Neuron (in vitro differentiated cells): Measurements from ENCODE around the gene RAB40C.

Experiments used
- H2AFZ ChIP-seq: one replicate; pipeline ENCODE4 v1.6.1; 2013; ENCODE audit warnings: low read depth, mild to moderate bottlenecking, inconsistent platforms, low read length, moderate library complexity
- H3K27me3 ChIP-seq: one replicate; pipeline ENCODE4 v1.6.1; 2013; ENCODE audit warnings: low read length; ENCODE audit not compliant: insufficient read depth
- H3K36me3 ChIP-seq: one replicate; pipeline ENCODE4 v1.6.1; 2013; ENCODE audit warnings: low read length; ENCODE audit not compliant: insufficient read depth
- H3K4me1 ChIP-seq: one replicate; pipeline ENCODE4 v1.6.1; 2013; ENCODE audit warnings: low read length; ENCODE audit not compliant: insufficient read depth
- H3K4me3 ChIP-seq: 2 replicates; pipeline ENCODE4 v1.5.1; 2013; ENCODE audit warnings: mild to moderate bottlenecking, low read length, moderate library complexity
- H3K9me3 ChIP-seq: one replicate; pipeline ENCODE4 v1.6.1; 2013; ENCODE audit warnings: low read length

The RAB40C gene

GRCh38 chr16:609316-609715 lies 19.4 kb downstream of the RAB40C start:
- Histone ChIP-seq H2AFZ (no peak overlapping the region), H3K36me3 (peaks cover 5% of the 10 kb centered on the region), H3K27me3 (no peaks in the 10 kb centered on the region), H3K4me3 (no peak overlapping the region), H3K4me1 (no peaks in the 10 kb centered on the region), H3K9me3 (peaks cover 28% of the 10 kb centered on the region)

GRCh38 chr16:609984-610383 lies 20.1 kb downstream of the RAB40C start:
- Histone ChIP-seq H3K27me3 (no peaks in the 10 kb centered on the region), H3K4me1 (no peaks in the 10 kb centered on the region), H3K36me3 (peaks cover 5% of the 10 kb centered on the region), H3K4me3 (no peak overlapping the region), H2AFZ (no peak overlapping the region), H3K9me3 (peaks cover 31% of the 10 kb centered on the region)

GRCh38 chr16:610513-611381 lies 20.9 kb downstream of the RAB40C start:
- peaks cover 5% of the 10 kb centered on the region for H3K36me3 ChIP-seq
- H3K27me3 ChIP-seq, result no peaks in the 10 kb centered on the region
- H3K4me3 ChIP-seq, result no peak overlapping the region
- H3K9me3 ChIP-seq, result peaks cover 24% of the 10 kb centered on the region
- H2AFZ ChIP-seq, result no peak overlapping the region
- no peaks in the 10 kb centered on the region for H3K4me1 ChIP-seq

GRCh38 chr16:615122-615521 lies 25.3 kb downstream of the RAB40C start:
- Histone ChIP-seq H3K9me3 (peaks cover 15% of the 10 kb centered on the region), H3K4me1 (no peaks in the 10 kb centered on the region), H3K4me3 (no peak overlapping the region)

GRCh38 chr16:616733-617586 lies 27.1 kb downstream of the RAB40C start:
- Histone ChIP-seq H3K4me1 (no peaks in the 10 kb centered on the region), H3K9me3 (peaks cover 12% of the 10 kb centered on the region), H2AFZ (no peak overlapping the region), H3K27me3 (no peaks in the 10 kb centered on the region), H3K36me3 (peaks cover 5% of the 10 kb centered on the region), H3K4me3 (no peak overlapping the region)

More at GRCh38 chr16:615122-615521, 25.3 kb downstream of the RAB40C start:
- Histone ChIP-seq H3K27me3 (no peaks in the 10 kb centered on the region), H3K36me3 (peaks cover 5% of the 10 kb centered on the region), H2AFZ (no peak overlapping the region)

- H3K9me3 ChIP-seq, result peaks cover 12% of the 10 kb centered on the region
- no peaks in the 10 kb centered on the region for H3K4me1 ChIP-seq
- H3K36me3 ChIP-seq, result peaks cover 5% of the 10 kb centered on the region
These were observed 28.0 kb downstream of the RAB40C start for GRCh38 chr16:617855-618254.

GRCh38 chr16:619476-620100 lies 29.7 kb downstream of the RAB40C start:
- Histone ChIP-seq H3K36me3 (no peaks in the 10 kb centered on the region), H2AFZ (no peak overlapping the region), H3K9me3 (peaks cover 2% of the 10 kb centered on the region), H3K4me1 (no peaks in the 10 kb centered on the region), H3K27me3 (no peaks in the 10 kb centered on the region), H3K4me3 (no peak overlapping the region)

More at GRCh38 chr16:617855-618254, 28.0 kb downstream of the RAB40C start:
- no peak overlapping the region for H3K4me3 ChIP-seq
- no peak overlapping the region for H2AFZ ChIP-seq
- no peaks in the 10 kb centered on the region for H3K27me3 ChIP-seq

- Histone ChIP-seq H3K9me3 (no peaks in the 10 kb centered on the region), H3K4me1 (no peaks in the 10 kb centered on the region), H3K4me3 (no peak overlapping the region), H2AFZ (no peak overlapping the region), H3K36me3 (peaks cover 5% of the 10 kb centered on the region), H3K27me3 (no peaks in the 10 kb centered on the region)
These were observed 31.0 kb downstream of the RAB40C start for GRCh38 chr16:620700-621525.

GRCh38 chr16:621526-622105 lies 31.8 kb downstream of the RAB40C start:
- H3K4me3 ChIP-seq, result no peak overlapping the region
- no peaks in the 10 kb centered on the region for H3K4me1 ChIP-seq
- H3K27me3 ChIP-seq, result no peaks in the 10 kb centered on the region
- no peak overlapping the region for H2AFZ ChIP-seq
- H3K36me3 ChIP-seq, result peaks cover 11% of the 10 kb centered on the region
- no peaks in the 10 kb centered on the region for H3K9me3 ChIP-seq

GRCh38 chr16:622920-623280 lies 33.0 kb downstream of the RAB40C start:
- Histone ChIP-seq H3K4me1 (no peaks in the 10 kb centered on the region), H3K9me3 (no peaks in the 10 kb centered on the region), H3K27me3 (no peaks in the 10 kb centered on the region), H2AFZ (no peak overlapping the region), H3K36me3 (peaks cover 17% of the 10 kb centered on the region), H3K4me3 (no peak overlapping the region)

- H3K36me3 ChIP-seq, result peaks cover 23% of the 10 kb centered on the region
- H3K27me3 ChIP-seq, result no peaks in the 10 kb centered on the region
- H3K9me3 ChIP-seq, result no peaks in the 10 kb centered on the region
- H3K4me3 ChIP-seq, result no peak overlapping the region
- peaks cover 15% of the 10 kb centered on the region for H3K4me1 ChIP-seq
- no peak overlapping the region for H2AFZ ChIP-seq
These were observed 34.7 kb downstream of the RAB40C start for GRCh38 chr16:624526-625070.
